Upper lobe of left lung (tissue), 4 donors: ENCODE measurements around the gene SND1.

ENCODE experiments used
- CTCF ChIP-seq, 6 experiments: fragments of 450-650 bp in 4 of 6; fragments of 200-600 bp in 2 of 6; sonication (generic) in 2 of 6; IDR thresholded peaks; one replicate each; pipeline ENCODE4 v1.5.1; 2016 to 2019; ENCODE audit warnings: antibody characterized with exemption in 6 of 6
- EP300 ChIP-seq, 4 donors: sonication (generic); formaldehyde crosslinking; IDR thresholded peaks; one replicate each; pipeline ENCODE4 v1.5.1; 2017; ENCODE audit warnings: antibody characterized with exemption in 4 of 4, control low read depth in 2 of 4
- POLR2A ChIP-seq, 4 donors: fragments of 450-650 bp; IDR thresholded peaks; one replicate each; pipeline ENCODE4 v1.5.1; 2016 to 2017; ENCODE audit warnings: antibody characterized with exemption in 4 of 4, mild to moderate bottlenecking in 2 of 4
- POLR2AphosphoS5 ChIP-seq, 2 donors: sonication (generic); formaldehyde crosslinking; IDR thresholded peaks; one replicate each; pipeline ENCODE4 v1.5.1; 2017; ENCODE audit warnings: antibody characterized with exemption in 2 of 2

GRCh38 chr7:127946111-127946510, 294.1 kb downstream of the SND1 start:
- no peak for TF ChIP-seq CTCF (IDR thresholded peaks at IDR 0.05)
- TF ChIP-seq POLR2A (IDR thresholded peaks at IDR 0.05): no peak
- no peak for TF ChIP-seq POLR2AphosphoS5 (IDR thresholded peaks at IDR 0.05)
- TF ChIP-seq EP300 (IDR thresholded peaks at IDR 0.05): no peak
